Activated B cell treated with CpG ODN at 0.5 μM for 24 hours (primary cell): ENCODE measurements around the gene KCNK10. TPM values are rescaled to one million over a fixed set of nuclear protein-coding genes. Genes with fewer than 3 reads are reported as not detected.
"Not testable (repeated sequence)": the region's sequence is repeated elsewhere in the genome, so short reads cannot be mapped to it uniquely, and the experiment has no call there.

Source experiments
- ATAC-seq: fragments of 200-7000 bp; cut with Tn5 transposase; one replicate; pipeline ENCODE4 v1.10.0; 2021; ENCODE audit warnings: low read depth, mild to moderate bottlenecking, moderate library complexity
- CTCF ChIA-PET: fragments of 350-600 bp; sonication (Branson Sonifier 250); formaldehyde crosslinking; loops from one replicate; lab custom pipeline; 2021; ENCODE audit warnings: antibody characterized with exemption; lab: Charles Lee
- POLR2A ChIA-PET: fragments of 350-600 bp; sonication (Branson Sonifier 250); formaldehyde crosslinking; loops from one replicate; lab custom pipeline; 2021; ENCODE audit warnings: antibody characterized with exemption; lab: Charles Lee
- DNase-seq: peaks from one replicate; pipeline ENCODE4 v3.0.0; 2022
- H3K27ac Mint-ChIP-seq: one replicate; pipeline ENCODE4 v1.8.0; 2020; ENCODE audit warnings: mixed read lengths
- H3K27me3 Mint-ChIP-seq: one replicate; pipeline ENCODE4 v1.8.0; 2021; ENCODE audit warnings: mixed read lengths
- H3K36me3 Mint-ChIP-seq: one replicate; pipeline ENCODE4 v1.8.0; 2021; ENCODE audit warnings: low read depth, mixed read lengths
- H3K4me1 Mint-ChIP-seq: one replicate; pipeline ENCODE4 v1.8.0; 2021; ENCODE audit warnings: mixed read lengths
- H3K4me3 Mint-ChIP-seq: one replicate; pipeline ENCODE4 v1.8.0; 2020; ENCODE audit warnings: mild to moderate bottlenecking, mixed read lengths
- H3K9me3 Mint-ChIP-seq: one replicate; pipeline ENCODE4 v1.8.0; 2020; ENCODE audit warnings: mixed read lengths
- intact Hi-C: fragments of 100-400 bp; cut with micrococcal nuclease; formaldehyde crosslinking; loops from one replicate; pipeline ENCODE4 v1.15.1; 2024
- total RNA-seq: library from RNA; stranded (reverse); gene quantifications from 2 replicates; pipeline ENCODE4 v1.2.3, GENCODE V29; 2022
- TF ChIP-seq, protein P1 (sequence below): fragments of 200-600 bp; IDR thresholded peaks from one replicate; pipeline ENCODE4 v1.8.0; 2022; ENCODE audit warnings: antibody characterized with exemption, mild to moderate bottlenecking

The KCNK10 gene
- total RNA-seq, 1 donor from 2014 or later: 0.13 TPM

DNA sequence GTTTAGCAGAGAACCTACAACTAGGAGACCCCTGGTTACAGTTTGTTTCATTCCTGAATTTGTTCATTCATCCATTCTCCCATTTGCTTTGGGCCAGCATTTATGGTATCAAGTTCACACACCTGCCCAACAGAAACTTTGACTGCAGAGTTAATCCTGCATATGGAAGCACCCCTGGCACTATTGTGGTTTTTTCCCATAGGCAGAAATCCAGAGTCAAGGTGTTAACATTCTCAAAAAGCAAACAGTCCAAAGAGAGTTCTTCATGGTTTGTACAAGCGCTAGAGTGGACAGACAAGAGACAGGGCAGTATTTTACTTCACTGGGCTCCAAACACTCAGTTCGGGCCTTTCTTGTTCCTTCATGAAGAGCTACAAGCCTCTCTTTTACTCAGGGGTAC is 51.9 kb downstream of the KCNK10 start:
- H3K36me3 Mint-ChIP-seq: no peaks in the 10 kb centered on the region
- H3K4me1 Mint-ChIP-seq: no peaks in the 10 kb centered on the region
- CTCF ChIA-PET: no interaction called here
- intact Hi-C loops: no loop called here
- peaks cover 16% of the 10 kb centered on the region for H3K27me3 Mint-ChIP-seq
- no peak overlapping the region for H3K4me3 Mint-ChIP-seq
- H3K27ac Mint-ChIP-seq: no peak overlapping the region
- DNase-seq (no peak), ATAC-seq (no peak)
- TF ChIP-seq, protein P1, sequence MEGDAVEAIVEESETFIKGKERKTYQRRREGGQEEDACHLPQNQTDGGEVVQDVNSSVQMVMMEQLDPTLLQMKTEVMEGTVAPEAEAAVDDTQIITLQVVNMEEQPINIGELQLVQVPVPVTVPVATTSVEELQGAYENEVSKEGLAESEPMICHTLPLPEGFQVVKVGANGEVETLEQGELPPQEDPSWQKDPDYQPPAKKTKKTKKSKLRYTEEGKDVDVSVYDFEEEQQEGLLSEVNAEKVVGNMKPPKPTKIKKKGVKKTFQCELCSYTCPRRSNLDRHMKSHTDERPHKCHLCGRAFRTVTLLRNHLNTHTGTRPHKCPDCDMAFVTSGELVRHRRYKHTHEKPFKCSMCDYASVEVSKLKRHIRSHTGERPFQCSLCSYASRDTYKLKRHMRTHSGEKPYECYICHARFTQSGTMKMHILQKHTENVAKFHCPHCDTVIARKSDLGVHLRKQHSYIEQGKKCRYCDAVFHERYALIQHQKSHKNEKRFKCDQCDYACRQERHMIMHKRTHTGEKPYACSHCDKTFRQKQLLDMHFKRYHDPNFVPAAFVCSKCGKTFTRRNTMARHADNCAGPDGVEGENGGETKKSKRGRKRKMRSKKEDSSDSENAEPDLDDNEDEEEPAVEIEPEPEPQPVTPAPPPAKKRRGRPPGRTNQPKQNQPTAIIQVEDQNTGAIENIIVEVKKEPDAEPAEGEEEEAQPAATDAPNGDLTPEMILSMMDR: no peak
- H3K9me3 Mint-ChIP-seq: no peaks in the 10 kb centered on the region
- POLR2A ChIA-PET: no interaction called here

DNA sequence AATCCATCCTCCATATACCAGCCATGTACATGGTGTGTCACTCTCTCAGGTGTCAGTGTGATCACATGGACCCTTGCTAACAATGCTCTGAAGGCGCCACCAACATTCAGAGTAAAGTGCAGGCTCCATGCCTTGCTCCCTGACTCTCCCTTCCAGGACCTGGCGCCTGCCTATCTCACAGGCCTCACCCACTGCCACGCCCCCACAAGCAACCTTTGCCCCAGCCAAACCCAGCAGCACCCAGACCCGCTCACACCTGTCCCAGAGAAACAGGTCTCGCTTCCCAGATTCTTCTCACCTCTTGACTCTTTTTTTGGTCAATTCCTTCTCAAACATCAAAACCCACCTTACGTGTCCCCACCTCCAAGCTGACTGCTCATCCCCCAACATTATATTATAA is 52.3 kb downstream of the KCNK10 start:
- ChIA-PET POLR2A (no interaction called here), CTCF (no interaction called here)
- no peaks in the 10 kb centered on the region for H3K9me3 Mint-ChIP-seq
- peaks cover 16% of the 10 kb centered on the region for H3K27me3 Mint-ChIP-seq
- H3K27ac Mint-ChIP-seq: no peak overlapping the region
- ATAC-seq (no peak), DNase-seq (no peak)
- H3K4me3 Mint-ChIP-seq: no peak overlapping the region
- H3K36me3 Mint-ChIP-seq: no peaks in the 10 kb centered on the region
- intact Hi-C loops: no loop called here
- no peaks in the 10 kb centered on the region for H3K4me1 Mint-ChIP-seq
- TF ChIP-seq, protein P1: no peak

DNA sequence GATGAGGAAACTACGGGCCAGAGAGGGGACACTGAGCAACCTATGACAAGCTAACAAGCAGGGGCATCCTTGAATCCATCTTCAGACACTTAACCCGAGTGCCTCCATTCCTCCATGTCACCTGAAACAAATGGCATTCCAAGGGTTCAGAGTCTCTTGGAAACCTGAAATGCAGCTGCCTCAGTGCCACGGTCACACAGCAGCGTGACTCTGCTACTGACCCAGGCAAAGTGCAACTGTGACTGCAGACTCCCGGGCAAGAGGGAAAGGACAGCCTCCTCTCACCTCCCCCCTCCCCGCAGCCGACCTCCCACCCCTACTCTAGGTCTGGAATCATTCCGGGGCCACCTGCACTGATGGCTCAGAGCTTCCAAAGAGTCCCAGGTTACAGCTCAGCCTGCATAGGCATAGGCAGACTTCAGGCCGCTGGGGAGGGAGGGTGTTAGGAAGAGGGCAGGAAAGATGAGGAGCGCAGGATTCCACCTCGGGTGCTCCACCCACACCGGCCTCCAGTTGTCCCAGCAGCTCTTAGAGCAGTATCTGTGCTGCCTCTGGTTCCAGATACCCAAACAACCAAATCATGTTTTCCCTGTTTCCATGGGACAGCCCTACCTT is 53.2 kb downstream of the KCNK10 start:
- DNase-seq: no peak
- H3K4me3 Mint-ChIP-seq: no peak overlapping the region
- no peaks in the 10 kb centered on the region for H3K9me3 Mint-ChIP-seq
- intact Hi-C loops: no loop called here
- no peaks in the 10 kb centered on the region for H3K4me1 Mint-ChIP-seq
- CTCF ChIA-PET: no interaction called here
- TF ChIP-seq, protein P1: no peak
- no peak overlapping the region for H3K27ac Mint-ChIP-seq
- POLR2A ChIA-PET: no interaction called here
- no peaks in the 10 kb centered on the region for H3K36me3 Mint-ChIP-seq
- H3K27me3 Mint-ChIP-seq: peaks cover 14% of the 10 kb centered on the region
- no peak for ATAC-seq

- no peak overlapping the region for H3K4me3 Mint-ChIP-seq
- peaks cover 6% of the 10 kb centered on the region for H3K27me3 Mint-ChIP-seq
- H3K4me1 Mint-ChIP-seq: no peaks in the 10 kb centered on the region
- no peak overlapping the region for H3K27ac Mint-ChIP-seq
- no peak for ATAC-seq
- no peak for DNase-seq
- ChIA-PET CTCF (no interaction called here), POLR2A (no interaction called here)
- TF ChIP-seq, protein P1: no peak
- H3K9me3 Mint-ChIP-seq: no peaks in the 10 kb centered on the region
- no peaks in the 10 kb centered on the region for H3K36me3 Mint-ChIP-seq
- intact Hi-C loops: no loop called here
These were observed 56.6 kb downstream of the KCNK10 start for GRCh38 chr14:88266474-88266873.

- Mint-ChIP-seq H3K36me3 (no peaks in the 10 kb centered on the region), H3K27ac (no peak overlapping the region), H3K9me3 (no peaks in the 10 kb centered on the region), H3K27me3 (peaks cover 6% of the 10 kb centered on the region), H3K4me3 (no peak overlapping the region), H3K4me1 (no peaks in the 10 kb centered on the region)
- intact Hi-C loops: no loop called here
- ChIA-PET CTCF (no interaction called here), POLR2A (no interaction called here)
- DNase-seq: no peak
- no peak for ATAC-seq
- TF ChIP-seq, protein P1: no peak
These were observed 59.0 kb downstream of the KCNK10 start for GRCh38 chr14:88264116-88264515.

DNA sequence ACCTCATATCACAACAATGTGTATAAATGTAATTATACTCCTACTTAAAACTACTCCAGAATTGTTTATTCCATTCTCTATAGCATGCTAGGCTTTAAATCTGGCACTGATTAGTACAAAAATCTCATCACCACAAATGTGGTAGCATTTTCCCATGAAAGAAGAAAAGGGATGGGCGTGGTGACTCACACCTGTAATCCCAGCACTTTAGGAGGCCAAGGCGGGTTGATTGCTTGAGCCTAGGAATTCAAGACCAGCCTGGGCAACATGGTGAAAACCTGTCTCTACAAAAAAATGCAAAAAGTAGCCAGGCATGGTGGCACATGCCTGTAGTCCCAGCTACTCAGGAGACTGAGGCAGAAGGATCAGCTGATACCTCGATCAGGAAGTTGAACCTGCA is 61.8 kb downstream of the KCNK10 start:
- DNase-seq, ATAC-seq, H3K9me3 Mint-ChIP-seq, H3K4me1 Mint-ChIP-seq, POLR2A ChIA-PET, H3K27ac Mint-ChIP-seq, CTCF ChIA-PET, H3K4me3 Mint-ChIP-seq, H3K36me3 Mint-ChIP-seq, intact Hi-C loops: not testable (repeated sequence)
- peaks cover 14% of the 10 kb centered on the region for H3K27me3 Mint-ChIP-seq
